ENCODE measurements around the gene ATP10D.
"Not testable (repeated sequence)": the region's sequence is repeated elsewhere in the genome, so short reads cannot be mapped to it uniquely, and the experiment has no call there.

Gene ATP10D

GRCh38 chr4:47485047-47485692 is at the start of gene ATP10D:
Gene ATP10D, plus strand, starts transcription at chr4:47485275. Its CDS starts 27,266 bp downstream, at chr4:47512541.
- DNase-seq (ENCODE audit: low read depth), result peak; percentile 52

GRCh38 chr4:47442980-47443379 is 42.1 kb upstream of the ATP10D start:
- DNase-seq (ENCODE audit: low read depth), result no peak

- DNase-seq (ENCODE audit: low read depth), result no peak
Measured at GRCh38 chr4:47444031-47444430, 41.0 kb upstream of the ATP10D start.

- DNase-seq (ENCODE audit: low read depth), result no peak
Measured at GRCh38 chr4:47451657-47452056, 33.4 kb upstream of the ATP10D start.

- DNase-seq (ENCODE audit: low read depth), result no peak
Measured at GRCh38 chr4:47462799-47463234, 22.3 kb upstream of the ATP10D start.

GRCh38 chr4:47463235-47463956 is 21.7 kb upstream of the ATP10D start, which contains the start of gene COMMD8:
Gene COMMD8, minus strand, starts transcription at chr4:47463702. Its CDS starts 51 bp downstream, at chr4:47463651.
- DNase-seq (ENCODE audit: low read depth), result peak; percentile 90

GRCh38 chr4:47465004-47465403 is 20.1 kb upstream of the ATP10D start:
- DNase-seq (ENCODE audit: low read depth), result no peak

- no peak for DNase-seq (ENCODE audit: low read depth)
Measured at GRCh38 chr4:47466056-47466785, 18.9 kb upstream of the ATP10D start.

- no peak for DNase-seq (ENCODE audit: low read depth)
Measured at GRCh38 chr4:47468706-47469365, 16.2 kb upstream of the ATP10D start.

- DNase-seq (ENCODE audit: low read depth), result no peak
Measured at GRCh38 chr4:47469951-47470350, 15.1 kb upstream of the ATP10D start.

- no peak for DNase-seq (ENCODE audit: low read depth)
Measured at GRCh38 chr4:47471064-47471463, 14.0 kb upstream of the ATP10D start.

- DNase-seq (ENCODE audit: low read depth), result no peak
Measured at GRCh38 chr4:47471591-47471990, 13.5 kb upstream of the ATP10D start.

- no peak for DNase-seq (ENCODE audit: low read depth)
Measured at GRCh38 chr4:47473141-47473750, 11.8 kb upstream of the ATP10D start.

GRCh38 chr4:47474799-47475198 is 10.3 kb upstream of the ATP10D start:
- DNase-seq (ENCODE audit: low read depth), result no peak

GRCh38 chr4:47475411-47475810 is 9.7 kb upstream of the ATP10D start:
- DNase-seq (ENCODE audit: low read depth), result no peak

- DNase-seq (ENCODE audit: low read depth), result no peak
Measured at GRCh38 chr4:47478804-47479203, 6.3 kb upstream of the ATP10D start.

- no peak for DNase-seq (ENCODE audit: low read depth)
Measured at GRCh38 chr4:47482326-47482725, 2.7 kb upstream of the ATP10D start.

- no peak for DNase-seq (ENCODE audit: low read depth)
Measured at GRCh38 chr4:47483745-47484144, 1.3 kb upstream of the ATP10D start.

GRCh38 chr4:47484168-47484567 is 907 bp upstream of the ATP10D start:
- DNase-seq (ENCODE audit: low read depth), result no peak

GRCh38 chr4:47485768-47486167 is 693 bp downstream of the ATP10D start:
- no peak for DNase-seq (ENCODE audit: low read depth)

- DNase-seq (ENCODE audit: low read depth), result no peak
Measured at GRCh38 chr4:47486231-47486673, 1.2 kb downstream of the ATP10D start.

- DNase-seq (ENCODE audit: low read depth), result not testable (repeated sequence)
Measured at GRCh38 chr4:47486727-47487126, 1.7 kb downstream of the ATP10D start.
